ENCODE data around the gene RSL24D1. TPM values are rescaled to one million over a fixed set of nuclear protein-coding genes. Genes with fewer than 3 reads are reported as not detected.

RSL24D1 gene
- total RNA-seq, 1 experiment from 2014 or later: 149 TPM

- CTCF ChIA-PET: no interaction called here
- DNase-seq (ENCODE audit: low read depth, low spot score) (no peak), ATAC-seq (no peak)
- Histone ChIP-seq H3K9me3 (ENCODE audit: control insufficient read depth in 1 of 2, insufficient read depth in 1 of 2, low read depth in 1 of 2, low read length in 2 of 2) (no peaks in the 10 kb centered on the region), H3K36me3 (ENCODE audit: control insufficient read depth in 1 of 2, insufficient read depth in 2 of 2, low read length in 2 of 2) (no peaks in the 10 kb centered on the region), H3K9me2 (ENCODE audit: insufficient read depth) (no peaks in the 10 kb centered on the region), H3K9ac (ENCODE audit: low read length) (no peak overlapping the region), H2AFZ (ENCODE audit: low read depth, low read length, poor library complexity, severe bottlenecking) (no peak overlapping the region), H3K4me3 (replicated peaks in 1 of 2; ENCODE audit: low read depth in 1 of 2, low read length in 2 of 2) (no peak overlapping the region), H3K79me2 (ENCODE audit: insufficient read depth, low read length) (no peaks in the 10 kb centered on the region), H3K27ac (ENCODE audit: low read depth, low read length) (no peak overlapping the region), H4K20me1 (ENCODE audit: insufficient read depth) (no peaks in the 10 kb centered on the region), H3K4me2 (ENCODE audit: low read length) (no peak overlapping the region), H3K4me1 (ENCODE audit: control insufficient read depth in 1 of 2, insufficient read depth in 2 of 2, low read length in 2 of 2) (no peaks in the 10 kb centered on the region), H3K27me3 (ENCODE audit: insufficient read depth, low read length) (peaks cover 6% of the 10 kb centered on the region; the same call in 1 of the 2 replicates)
- RAD21 ChIA-PET (ENCODE audit: low non-redundant PET in 1 of 2, low total read pairs in 2 of 2, uncharacterized antibody in 2 of 2, unreplicated experiment in 2 of 2): no interaction called here
- POLR2A ChIA-PET: no interaction called here
- TF ChIP-seq EZH2 (IDR thresholded peaks at IDR 0.05) (no peak), EZH2phosphoT487 (IDR thresholded peaks at IDR 0.05; ENCODE audit: borderline replicate concordance) (no peak), SRF (IDR thresholded peaks at IDR 0.05; ENCODE audit: low read depth) (no peak), ZNF274 (IDR thresholded peaks at IDR 0.05; ENCODE audit: low read depth, low read length) (no peak), TCF7L2 (IDR thresholded peaks at IDR 0.05; ENCODE audit: borderline replicate concordance, extremely low read depth, insufficient read depth, insufficient read length) (no peak), JUND (IDR thresholded peaks at IDR 0.05) (no peak), CTCF (IDR thresholded peaks at IDR 0.05 in 2 of 3, conservative IDR thresholded peaks at IDR 0.05 in 1 of 3; ENCODE audit: borderline replicate concordance in 1 of 3, insufficient read depth in 1 of 3, low read depth in 2 of 3, low read length in 2 of 3) (no peak), FOSL1 (IDR thresholded peaks at IDR 0.05; ENCODE audit: low read depth) (no peak), MAX (IDR thresholded peaks at IDR 0.05) (no peak), CBX3 (IDR thresholded peaks at IDR 0.05; ENCODE audit: low read depth) (no peak), POLR2AphosphoS5 (IDR thresholded peaks at IDR 0.05; ENCODE audit: low read depth, low read length) (no peak), RAD21 (IDR thresholded peaks at IDR 0.05; ENCODE audit: low read depth) (no peak), ATF3 (IDR thresholded peaks at IDR 0.05) (no peak), SIN3A (IDR thresholded peaks at IDR 0.05; ENCODE audit: low read depth) (no peak), YY1 (IDR thresholded peaks at IDR 0.05; ENCODE audit: extremely low read depth, insufficient replicate concordance, low read depth, low read length) (no peak)
- BruUV-seq (replicated peaks): no TSS peak
- intact Hi-C loops (cut with micrococcal nuclease): no loop called here
These were observed 32.5 kb downstream of the RSL24D1 start for GRCh38 chr15:55164284-55164683.
